Measurements from ENCODE around the gene SETX.
A peak's percentile ranks its signal among the peaks of the same experiment; 100 is the strongest.
"Not testable (repeated sequence)": the region's sequence is repeated elsewhere in the genome, so short reads cannot be mapped to it uniquely, and the experiment has no call there.

Gene SETX

GRCh38 chr9:132269704-132270516 is 84.9 kb downstream of the SETX start:
- not testable (repeated sequence) for DNase-seq

GRCh38 chr9:132268725-132269352 is 85.9 kb downstream of the SETX start:
- peak; percentile 66 for DNase-seq

DNA sequence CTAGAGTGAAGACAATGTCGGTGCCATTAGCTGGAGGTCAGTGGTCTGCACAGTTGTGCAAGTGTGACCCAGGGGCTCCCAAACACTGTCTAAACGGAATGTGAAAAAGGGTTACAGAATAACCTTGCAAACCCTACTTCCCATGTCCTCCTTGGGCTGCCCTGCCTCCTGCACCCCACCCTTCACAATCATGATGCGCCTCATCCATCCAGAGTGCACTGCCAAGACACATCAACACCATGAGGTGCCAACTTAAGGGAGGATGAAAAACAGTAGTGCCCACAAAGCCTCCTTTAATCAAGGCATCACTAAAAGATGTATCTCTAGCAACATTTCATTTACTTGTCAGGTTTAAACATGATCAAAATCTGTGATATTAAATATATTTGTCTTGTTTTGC is 87.1 kb downstream of the SETX start:
- no peak for DNase-seq

GRCh38 chr9:132266017-132266416 is 88.8 kb downstream of the SETX start:
- no peak for DNase-seq

- DNase-seq = no peak
These were observed 93.9 kb downstream of the SETX start for GRCh38 chr9:132260846-132261245.

GRCh38 chr9:132250324-132251262 is 104.2 kb downstream of the SETX start:
- no peak for DNase-seq

GRCh38 chr9:132249690-132250089 is 105.1 kb downstream of the SETX start:
- no peak for DNase-seq

- peak; percentile 87 for DNase-seq
These were observed 105.7 kb downstream of the SETX start for GRCh38 chr9:132249123-132249522.

DNA sequence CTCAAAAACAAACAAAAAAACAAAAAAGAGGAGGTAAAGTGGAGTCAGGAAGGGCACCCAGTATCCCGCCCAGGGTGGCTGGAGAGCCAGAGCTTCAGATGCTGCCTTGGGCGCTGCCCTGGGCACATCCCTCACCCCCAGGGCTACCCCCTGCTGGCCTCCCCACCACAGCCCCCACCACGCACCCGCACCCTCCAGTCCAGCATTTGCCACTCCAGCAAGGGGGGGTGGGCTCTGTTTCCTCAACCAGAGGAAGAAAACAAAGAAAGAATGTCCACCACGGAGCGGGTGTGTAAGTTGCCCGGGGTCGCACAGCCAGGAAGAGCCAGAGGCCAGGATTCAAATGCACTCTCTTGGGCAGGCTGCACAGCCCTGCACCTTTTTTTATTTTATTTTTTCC is 106.8 kb downstream of the SETX start:
- no peak for DNase-seq

GRCh38 chr9:132245465-132245864 is 109.3 kb downstream of the SETX start:
- DNase-seq = no peak

DNA sequence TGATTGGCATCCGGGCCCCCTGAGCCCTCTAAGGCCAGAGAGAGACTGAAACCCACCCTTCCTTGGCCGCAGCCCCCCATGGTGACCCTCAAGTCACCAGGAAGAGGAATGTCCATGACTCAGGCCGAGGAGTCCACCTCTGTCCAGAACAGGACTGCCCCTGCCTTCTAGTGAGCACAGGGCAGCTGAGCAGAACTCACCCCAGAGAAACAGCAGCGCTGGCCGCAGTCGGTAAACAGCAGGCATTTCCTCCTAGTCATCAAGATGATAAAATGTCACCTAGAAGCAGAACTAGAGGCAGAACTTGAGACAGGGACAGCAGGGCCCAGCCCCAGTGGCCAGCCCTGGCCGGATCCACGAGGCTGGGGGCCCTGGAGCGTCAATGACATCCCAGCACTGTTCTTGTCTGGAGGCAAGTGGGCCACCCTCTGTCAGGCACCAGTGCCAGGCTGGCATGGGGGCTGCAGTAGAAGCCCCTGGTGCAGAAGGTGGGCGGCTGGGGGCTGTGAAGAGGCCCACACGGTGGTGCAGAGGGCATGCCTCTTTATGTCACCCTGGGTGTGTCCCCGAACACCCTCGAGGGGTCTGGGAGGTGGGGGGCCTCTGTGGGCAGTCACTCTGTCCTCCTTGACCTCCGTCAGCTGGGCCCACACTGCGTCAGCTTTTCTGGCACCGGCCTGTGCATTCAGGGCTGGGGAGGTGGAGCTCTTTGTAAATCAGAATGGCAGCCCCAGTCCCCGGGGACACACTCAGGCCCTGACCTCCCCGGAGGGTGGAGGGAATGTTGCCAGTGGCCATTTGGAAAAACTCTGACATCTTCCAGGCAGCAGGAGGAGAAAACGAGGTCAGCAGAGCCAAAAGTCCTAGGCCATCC is 110.0 kb downstream of the SETX start:
- no peak for DNase-seq

- no peak for DNase-seq
These were observed 111.4 kb downstream of the SETX start for GRCh38 chr9:132243156-132244074.

DNA sequence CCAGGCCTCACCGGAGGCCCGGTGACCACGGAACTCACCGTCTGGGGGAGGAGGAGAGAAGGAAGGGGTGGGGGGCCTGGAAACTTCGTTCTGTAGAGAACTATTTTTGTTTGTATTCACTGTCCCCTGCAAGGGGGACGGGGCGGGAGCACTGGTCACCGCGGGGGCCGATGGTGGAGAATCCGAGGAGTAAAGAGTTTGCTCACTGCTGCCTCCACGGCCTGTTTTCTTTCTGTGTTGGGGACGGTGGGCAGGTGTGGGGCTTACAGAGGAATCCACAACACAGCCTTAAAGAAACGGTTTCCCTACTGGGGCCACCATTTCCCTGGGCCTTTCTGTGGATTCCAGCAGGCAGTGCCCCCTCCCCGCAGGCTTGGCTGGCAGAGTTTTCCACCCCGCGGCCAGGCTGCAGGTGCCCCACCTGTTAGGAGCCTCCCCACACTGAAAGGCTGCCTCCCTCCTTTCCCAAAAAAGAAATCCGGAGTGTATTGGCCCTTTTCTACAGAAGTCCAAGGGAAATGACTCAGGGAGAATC is 112.1 kb downstream of the SETX start:
- no peak for DNase-seq

DNA sequence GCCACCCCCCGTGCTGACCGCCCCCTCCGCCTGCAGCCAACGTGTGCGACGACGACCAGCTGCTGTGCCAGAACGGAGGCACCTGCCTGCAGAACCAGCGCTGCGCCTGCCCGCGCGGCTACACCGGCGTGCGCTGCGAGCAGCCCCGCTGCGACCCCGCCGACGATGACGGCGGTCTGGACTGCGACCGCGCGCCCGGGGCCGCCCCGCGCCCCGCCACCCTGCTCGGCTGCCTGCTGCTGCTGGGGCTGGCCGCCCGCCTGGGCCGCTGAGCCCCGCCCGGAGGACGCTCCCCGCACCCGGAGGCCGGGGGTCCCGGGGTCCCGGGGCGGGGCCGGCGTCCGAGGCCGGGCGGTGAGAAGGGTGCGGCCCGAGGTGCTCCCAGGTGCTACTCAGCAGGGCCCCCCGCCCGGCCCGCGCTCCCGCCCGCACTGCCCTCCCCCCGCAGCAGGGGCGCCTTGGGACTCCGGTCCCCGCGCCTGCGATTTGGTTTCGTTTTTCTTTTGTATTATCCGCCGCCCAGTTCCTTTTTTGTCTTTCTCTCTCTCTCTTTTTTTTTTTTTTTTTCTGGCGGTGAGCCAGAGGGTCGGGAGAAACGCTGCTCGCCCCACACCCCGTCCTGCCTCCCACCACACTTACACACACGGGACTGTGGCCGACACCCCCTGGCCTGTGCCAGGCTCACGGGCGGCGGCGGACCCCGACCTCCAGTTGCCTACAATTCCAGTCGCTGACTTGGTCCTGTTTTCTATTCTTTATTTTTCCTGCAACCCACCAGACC is 112.8 kb downstream of the SETX start:
- peak; percentile 25 for DNase-seq

- no peak for DNase-seq
These were observed 113.3 kb downstream of the SETX start for GRCh38 chr9:132241483-132241839.

DNA sequence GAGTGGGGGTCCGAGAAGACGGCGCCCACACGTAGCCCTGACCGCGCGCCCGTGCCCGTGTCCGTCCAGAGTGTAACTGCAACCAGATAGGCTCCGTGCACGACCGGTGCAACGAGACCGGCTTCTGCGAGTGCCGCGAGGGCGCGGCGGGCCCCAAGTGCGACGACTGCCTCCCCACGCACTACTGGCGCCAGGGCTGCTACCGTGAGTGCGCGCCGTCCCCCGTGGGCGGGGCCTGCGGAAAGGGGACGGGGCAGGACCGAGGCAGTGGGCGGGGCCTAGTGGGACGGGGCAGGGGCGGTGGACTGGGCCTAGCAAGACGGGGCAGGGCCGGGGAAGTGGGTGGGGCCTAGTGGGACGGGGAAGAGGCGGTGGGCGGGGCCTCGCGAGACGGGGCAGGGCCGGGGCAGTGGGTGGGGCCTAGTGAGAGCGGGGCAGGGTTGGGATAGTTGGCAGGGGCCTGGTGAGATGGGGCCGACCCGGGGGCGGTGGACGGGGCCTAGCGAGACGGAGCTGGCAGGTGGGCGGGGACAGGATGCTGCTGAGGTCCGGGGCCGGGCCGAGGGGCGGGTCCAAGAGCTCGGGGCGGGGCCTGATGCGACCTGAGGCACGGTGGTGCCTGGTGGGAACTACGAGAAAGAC is 113.8 kb downstream of the SETX start:
- DNase-seq = peak; percentile 64

- no peak for DNase-seq
These were observed 114.6 kb downstream of the SETX start for GRCh38 chr9:132239999-132240840.

DNA sequence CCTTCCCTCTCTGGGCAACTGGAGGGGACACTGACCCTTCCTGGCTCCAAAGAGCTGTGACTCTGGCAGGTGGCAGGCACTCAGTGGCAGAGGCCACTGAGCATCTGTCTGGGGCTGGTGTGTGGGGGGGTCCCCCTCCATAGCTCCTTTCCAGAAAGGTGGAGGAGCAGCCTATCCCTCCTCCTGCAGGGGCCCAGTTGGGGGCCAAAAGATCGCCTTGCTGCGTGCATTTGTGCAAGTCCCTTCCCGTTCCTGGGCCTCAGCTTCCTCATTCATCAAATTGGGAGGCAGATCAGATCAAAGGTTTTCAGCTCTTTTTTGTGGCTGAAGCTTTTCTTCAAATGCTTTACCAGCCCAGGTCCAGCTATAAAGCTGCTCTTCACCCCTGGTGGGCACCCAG is 115.3 kb downstream of the SETX start:
- DNase-seq = no peak

DNA sequence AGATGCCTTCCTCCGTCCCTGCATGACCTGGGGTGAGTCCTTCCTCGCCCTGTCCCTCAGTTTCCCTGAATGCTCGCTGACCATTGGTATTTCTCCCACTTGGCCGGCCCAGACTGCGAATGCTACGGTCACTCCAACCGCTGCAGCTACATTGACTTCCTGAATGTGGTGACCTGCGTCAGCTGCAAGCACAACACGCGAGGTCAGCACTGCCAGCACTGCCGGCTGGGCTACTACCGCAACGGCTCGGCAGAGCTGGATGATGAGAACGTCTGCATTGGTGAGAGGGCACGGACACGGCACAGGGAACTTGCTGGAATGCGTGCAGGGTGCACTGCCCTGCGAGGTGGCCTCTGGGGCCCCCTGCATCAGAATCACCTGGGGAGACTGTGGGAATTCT is 115.8 kb downstream of the SETX start:
- no peak for DNase-seq
